CD4-positive, alpha-beta T cell treated with Interleukin-12 subunit alpha and Interleukin-12 subunit beta, for 1 hour (primary cell): ENCODE results near the gene SLCO2A1.
"Not testable (repeated sequence)": the region's sequence is repeated elsewhere in the genome, so short reads cannot be mapped to it uniquely, and the experiment has no call there.

Source experiments
- DNase-seq: peaks from one replicate; pipeline ENCODE4 v3.0.0-alpha.2; 2020

Gene SLCO2A1

DNA sequence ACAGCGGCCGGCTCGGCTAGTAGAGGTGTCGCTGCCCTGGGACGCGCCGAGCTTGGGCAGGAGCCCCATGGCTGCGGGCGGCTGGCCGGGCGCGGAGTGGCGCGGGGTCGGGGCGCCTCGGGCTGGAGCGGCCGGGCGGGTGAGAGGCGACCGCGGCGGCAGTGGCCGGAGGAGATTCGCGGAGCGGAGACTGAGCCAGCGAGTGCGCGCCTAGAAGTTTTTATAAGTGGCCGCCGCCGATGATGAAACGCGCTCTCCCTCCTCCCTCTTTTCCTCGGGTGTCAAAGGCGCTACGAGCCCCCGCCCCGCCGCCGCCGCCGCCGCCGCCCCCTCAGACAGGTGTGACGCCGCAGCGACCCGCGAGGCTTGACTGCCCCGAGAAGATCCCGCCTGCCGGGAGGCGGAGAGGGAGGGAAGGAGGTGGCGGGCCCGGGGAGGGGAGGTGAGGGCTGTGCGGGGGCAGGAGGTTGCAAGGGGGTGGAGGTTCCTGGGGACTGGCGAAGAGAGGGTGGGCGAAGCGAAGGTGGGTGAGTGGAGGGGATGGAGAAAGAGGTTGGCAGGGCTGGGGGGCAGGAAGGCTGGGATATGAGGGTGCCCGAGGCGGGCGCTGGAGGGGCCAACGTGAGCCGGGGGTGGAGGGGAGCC is at the start of gene SLCO2A1:
TSS of gene SLCO2A1 (minus strand) at position 192 of the 645 bp plus-strand sequence. CDS start at position 69, 123 bp downstream.
- no peak for DNase-seq

DNA sequence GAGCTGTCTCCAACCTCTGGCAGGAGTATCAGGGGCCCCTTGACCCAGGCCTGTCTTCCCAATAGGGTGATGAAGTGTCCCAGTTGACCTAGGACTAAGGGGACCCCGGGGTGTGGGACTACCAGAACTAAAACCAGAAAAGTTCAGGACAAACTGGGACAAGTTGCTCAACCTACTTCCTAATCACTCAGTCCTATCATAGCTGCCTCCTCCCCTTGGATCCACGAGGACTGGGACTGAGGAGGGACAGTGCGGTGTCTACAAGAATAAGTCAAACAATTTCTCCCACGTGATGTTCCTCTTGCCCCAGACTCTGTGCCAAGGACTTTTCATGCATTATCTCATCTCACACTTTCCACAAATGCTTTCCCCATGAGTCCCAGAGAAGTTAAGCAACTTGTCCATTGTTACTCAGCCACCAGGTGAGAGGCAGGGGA is 49.4 kb upstream of the SLCO2A1 start:
- DNase-seq = no peak

DNA sequence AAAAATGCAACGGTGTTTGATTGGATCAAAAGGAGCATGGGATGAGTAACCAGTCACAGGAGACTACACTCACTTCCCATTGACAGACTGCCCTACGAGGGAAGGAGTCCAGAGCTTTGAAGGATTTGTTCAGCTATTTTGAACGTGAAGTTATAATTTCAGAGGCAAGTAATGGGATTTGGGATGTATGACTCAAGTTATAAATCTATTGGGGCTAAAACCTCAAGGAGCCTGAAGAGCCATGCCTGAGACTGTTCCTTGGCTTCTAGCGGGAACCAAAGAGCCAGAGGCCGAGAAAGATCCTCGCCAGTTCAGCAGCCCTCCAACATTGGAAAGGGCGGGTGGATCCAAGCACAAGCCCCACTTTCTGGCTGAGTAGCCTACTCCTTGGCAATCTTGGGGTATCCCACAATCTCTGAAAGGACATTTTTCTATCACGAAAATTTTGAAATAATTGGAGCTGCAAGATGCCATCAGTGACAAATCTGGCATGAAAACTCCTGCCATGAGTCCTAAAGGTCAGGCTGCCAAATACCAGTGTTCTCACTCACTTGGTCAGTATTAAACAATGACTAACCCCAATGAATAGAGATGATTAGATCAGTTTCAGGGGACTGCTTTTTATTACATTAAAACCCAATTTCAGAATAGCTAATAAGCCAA is 48.6 kb upstream of the SLCO2A1 start:
- DNase-seq = no peak

DNA sequence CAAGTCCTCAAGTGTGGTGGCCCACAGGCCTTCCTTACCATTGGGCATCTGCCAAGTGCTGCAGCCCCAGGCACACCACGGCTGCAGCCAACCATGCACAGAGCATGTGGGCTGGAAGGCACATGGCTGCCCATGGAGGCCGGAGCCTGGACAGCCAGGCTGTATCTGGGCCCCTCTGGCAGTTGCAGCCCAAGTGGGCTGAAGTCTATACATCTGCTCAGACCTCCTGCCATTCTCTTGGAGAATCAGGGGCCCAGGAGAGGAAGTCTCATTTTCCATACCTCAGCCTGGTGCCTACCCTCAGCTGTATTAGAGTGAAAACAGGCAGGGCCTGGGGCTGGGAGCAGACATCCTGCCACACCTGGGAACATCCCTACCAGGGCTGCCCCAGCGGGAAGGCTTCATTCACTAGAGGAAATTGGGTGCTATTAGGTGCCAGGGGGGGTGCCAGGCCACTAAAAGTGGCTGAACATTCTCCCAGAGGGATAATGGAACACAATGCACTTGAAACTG is 48.0 kb upstream of the SLCO2A1 start:
- DNase-seq = no peak

DNA sequence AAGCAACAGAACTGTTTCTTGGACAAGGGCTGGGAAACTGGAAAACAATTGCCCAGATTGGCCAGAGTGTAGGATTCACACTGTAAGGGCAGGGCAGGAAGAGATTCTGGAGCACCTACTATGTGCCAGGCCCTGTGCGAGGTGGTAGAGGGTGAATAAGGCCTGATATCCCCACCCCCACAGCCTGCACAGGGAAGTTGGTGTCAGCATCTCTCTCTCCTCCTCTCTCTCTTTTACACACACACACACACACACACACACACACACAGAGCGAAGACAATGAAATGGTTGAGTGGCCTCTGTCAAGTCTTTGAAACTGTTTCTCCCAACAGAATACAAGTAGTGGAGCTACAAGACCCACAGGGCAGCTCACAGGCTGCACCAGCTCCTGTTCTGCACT is 47.1 kb upstream of the SLCO2A1 start:
- no peak for DNase-seq

DNA sequence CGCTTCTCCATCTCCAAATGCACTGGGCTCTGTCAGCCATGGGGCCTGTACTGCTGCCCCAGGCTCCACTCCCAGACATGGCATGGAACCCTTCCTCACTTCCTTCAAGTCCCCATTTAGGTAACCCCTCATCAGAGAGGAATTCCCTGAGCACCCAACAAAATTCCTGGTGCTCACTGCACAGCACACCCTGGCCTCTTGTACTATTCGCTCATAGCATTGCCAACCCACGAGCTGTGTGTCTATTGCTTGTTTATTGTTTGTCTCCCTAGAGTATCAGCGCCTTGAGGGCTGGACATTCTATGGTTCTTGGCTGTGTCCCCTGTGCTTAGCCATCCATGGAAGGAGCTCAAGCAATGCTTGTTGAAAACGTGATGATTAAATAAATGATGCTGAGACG is 46.1 kb upstream of the SLCO2A1 start:
- DNase-seq = no peak

DNA sequence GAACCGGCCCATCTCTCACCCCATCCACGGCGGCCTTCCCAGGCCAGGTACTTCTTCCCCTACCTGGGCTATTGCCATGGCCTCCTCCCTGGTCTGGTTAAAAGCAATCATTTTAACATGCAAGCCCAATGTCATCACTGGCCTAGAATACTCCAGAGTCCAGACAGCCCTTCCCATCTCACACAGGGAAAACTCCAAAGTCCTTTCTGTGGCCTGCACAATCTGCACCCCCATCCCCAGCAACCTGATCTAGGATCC is 45.8 kb upstream of the SLCO2A1 start:
- no peak for DNase-seq

DNA sequence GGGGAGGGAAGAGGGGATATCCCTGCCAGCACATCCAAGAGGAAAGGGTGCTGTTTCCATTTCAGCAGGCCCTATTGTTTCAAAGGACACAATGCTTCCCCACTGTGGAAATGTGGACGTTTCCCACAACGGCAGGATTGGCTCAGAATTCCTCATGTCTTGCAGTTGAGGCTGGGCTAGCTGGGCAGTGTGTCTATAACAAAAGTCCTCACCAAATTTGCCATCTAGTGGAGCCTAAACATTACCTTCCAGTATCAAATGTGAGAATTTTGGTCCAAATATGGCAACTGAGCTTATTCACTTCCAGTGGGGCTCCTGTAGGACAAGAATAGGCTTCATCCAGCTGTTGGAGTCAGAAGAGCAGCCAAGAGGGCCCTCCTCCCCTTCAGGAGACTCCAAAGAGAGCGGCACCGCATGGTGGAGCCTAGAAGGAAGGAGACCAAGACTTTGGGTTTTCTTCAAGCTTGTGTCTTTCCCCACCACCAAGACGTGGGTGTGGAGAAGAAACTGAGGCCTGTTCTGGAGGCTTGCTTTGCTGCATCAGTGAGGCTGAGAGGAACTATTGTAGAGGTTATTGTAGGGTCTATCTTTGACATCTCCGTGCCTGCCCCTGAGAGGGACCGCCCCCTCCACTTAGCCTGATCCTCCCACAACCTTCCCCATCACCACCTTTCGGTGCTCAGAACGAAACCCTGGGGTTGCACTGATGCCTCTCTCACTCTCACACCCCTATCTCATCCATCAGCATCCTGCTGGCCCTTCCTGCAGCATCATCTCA is 45.3 kb upstream of the SLCO2A1 start:
- no peak for DNase-seq

DNA sequence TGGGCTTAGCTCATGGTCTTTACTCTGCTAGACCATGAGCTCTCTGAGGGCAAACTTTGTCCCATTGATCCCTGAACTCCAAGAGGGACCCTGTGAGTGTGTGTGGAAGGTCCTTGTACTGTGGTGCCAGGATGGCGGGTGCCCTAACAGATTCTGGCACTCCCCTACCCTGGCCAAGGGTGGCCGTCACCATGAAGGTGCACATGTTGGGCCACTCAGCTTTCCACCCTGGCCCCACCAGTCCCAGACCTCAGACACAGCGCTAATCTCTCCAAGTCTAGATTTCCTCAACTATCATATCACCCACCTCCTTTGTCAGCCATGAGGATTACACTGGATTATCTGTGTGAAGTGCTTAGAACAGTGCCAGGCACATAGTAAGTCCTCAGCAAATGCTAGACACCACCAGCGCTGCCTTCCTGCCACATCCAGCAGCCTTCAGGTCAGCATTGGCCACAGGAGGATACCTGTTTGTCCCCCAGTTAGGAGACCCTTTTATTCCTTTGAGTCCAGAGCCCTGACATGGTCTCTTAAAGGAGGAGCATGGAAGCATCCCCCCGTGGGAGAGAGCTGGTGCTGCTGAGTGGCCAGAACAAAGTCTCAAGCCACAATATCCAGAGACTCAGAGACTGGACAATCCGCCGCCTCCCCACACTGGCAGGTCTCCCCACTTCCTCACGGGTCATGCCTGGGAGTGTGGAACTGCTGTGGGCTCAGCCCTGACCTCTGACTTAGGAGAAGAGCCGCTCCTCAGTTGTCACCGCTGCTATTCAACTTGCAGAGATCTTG is 44.5 kb upstream of the SLCO2A1 start:
- no peak for DNase-seq

DNA sequence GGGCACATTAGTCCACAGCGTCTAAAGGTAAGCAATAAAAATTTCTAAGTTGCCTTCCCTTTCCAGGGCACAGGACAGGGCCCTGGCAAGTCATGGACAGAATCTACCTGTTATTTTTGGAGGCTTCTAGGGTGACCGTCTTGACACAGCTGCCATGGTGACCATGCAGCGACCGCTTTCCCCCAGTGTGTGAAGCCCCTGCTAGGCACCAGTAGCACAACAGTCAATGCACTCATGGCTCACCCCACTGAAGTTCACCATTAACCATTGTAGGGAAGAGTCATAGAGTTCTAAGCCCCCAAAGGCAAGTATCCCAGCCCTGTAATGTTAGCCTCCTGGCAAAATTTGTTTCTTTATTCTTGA is 43.8 kb upstream of the SLCO2A1 start:
- DNase-seq = no peak

DNA sequence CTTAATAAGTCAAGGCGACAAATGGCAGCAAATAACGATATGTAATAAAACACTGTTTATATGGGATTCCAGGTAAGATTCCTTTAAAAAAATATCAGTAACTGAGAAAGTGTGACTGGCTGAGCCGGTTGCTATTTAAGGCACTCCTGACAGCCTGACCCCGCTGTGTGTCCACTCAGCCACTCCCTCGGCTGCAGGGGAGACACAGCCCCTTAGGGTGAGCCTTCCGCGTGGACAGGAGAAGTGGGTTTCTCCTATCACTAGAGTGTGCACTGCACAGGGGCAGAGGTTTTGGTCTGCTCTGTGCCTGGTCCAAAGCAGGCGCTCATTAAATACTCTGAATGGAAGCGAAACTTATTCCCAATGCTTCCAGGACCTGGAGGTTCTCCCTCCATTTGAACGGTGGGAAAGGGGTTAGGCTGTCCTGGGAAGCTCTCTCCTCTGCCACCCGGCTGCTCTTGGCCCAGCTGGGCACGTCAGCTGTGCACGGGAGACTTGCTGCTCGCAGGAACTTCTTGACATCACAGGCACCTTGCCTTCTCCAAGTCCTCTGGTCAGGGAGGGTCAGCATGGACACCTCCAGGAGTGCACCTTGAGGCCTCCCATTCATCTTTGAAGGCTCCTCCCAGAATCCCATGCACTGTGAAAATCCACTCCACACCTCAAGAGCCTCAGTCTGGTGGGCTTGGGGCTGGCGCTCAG is 43.3 kb upstream of the SLCO2A1 start:
- no peak for DNase-seq

DNA sequence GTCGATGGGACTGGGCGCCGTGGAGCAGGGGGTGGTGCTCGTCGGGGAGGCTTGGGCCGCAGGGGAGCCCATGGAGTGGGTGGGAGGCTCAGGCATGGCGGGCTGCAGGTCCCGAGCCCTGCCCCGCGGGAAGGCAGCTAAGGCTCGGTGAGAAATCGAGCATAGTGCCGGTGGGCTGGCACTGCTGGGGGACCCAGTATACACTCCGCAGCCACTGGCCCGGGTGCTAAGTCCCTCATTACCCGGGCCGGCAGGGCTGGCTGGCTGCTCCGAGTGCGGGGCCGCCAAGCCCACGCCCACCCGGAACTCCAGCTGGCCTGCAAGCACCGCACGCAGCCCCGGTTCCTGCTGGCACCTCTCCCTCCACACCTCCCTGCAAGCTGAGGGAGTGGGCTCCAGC is 40.6 kb upstream of the SLCO2A1 start:
- DNase-seq = not testable (repeated sequence)

DNA sequence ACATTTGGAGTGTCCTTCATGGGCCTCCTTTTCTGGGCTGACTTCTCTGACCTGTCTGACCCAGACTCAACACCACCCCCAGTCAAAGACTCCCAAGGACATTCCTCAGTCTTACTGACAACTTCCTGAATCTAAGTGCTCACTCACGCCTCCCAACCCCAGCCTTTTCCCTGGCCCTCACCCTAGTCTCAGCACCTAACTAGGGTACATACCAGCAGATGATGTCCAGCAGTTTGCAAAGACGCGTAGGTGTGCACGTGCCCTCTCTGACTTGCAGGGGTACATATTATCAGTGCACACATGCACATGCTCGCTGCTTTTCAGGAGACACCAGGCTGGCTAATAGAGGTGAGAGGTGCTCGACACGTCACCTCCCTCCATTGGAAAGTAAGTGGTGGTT is 38.7 kb upstream of the SLCO2A1 start:
- no peak for DNase-seq

DNA sequence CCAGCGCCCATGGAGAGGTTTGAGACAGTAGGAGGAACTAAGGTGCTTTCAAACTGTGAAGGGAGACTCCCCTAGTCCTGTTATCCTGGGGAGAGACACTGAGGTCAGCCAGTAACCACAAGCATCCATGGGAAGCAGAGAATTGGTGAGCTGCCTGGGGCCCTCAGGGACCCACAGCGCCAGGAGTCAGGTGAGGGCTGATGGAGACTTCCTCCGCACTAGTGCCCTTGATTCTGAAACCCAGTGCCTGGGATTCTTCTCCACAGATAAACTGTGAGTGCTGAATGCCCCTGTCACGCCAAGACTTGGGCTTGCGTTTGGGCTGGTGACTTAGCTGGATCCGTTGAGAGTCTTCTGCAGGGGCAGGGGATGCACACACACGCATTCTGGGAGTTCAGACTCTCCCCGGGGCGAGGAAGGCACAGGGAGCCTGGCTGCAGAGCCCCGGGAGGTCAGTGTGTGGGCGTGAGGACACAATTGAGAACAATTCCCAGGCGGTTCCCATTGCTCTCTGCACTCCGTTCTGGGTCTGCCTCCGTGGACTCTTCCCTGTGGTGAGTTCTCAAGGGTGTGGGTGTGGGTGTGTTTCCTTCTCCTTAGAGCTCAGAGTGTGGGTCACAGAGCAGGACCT is 37.9 kb upstream of the SLCO2A1 start:
- DNase-seq = no peak

DNA sequence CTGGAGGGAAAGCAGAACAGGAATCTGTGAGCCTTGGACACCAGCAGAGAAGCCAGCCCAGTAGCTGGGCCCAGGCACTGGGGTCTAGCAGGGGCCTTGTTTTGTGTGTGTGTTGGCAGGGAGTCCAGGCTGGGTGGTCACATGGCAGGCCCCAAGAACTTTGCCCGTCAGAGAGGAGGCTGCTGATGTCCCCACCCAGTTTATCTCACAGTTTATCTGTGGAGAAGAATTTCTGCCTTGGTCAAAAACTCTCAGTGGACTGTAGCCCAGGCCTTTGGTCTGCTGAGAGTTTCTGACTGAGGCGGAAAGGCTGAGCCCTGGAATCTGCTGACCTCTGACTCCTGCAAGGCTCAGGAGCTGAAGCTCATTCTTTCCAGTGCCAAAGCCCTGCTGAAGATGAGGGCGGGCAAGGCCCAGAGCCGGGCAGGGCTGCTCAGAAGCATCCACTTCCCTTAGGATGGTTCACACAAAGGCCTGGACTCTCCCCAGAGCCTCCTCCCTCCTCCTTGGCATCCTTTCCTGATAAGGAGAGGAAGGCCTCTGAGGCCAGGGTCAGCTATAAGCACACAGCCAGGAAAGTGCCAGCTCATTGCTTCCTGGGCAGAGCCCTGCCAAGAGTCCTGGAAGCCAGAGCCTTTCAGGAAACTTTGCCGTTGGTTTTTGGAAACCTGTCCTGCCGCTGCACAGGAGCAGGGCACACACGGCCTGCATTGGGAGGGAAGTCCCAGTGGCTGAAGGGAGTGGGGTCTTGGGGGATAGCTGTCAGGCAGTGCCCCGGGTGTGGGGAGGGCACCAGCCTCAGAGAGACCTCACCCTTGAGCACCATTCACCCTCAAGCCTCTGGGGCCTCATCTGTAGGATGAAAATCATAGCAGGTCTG is 37.2 kb upstream of the SLCO2A1 start:
- no peak for DNase-seq

DNA sequence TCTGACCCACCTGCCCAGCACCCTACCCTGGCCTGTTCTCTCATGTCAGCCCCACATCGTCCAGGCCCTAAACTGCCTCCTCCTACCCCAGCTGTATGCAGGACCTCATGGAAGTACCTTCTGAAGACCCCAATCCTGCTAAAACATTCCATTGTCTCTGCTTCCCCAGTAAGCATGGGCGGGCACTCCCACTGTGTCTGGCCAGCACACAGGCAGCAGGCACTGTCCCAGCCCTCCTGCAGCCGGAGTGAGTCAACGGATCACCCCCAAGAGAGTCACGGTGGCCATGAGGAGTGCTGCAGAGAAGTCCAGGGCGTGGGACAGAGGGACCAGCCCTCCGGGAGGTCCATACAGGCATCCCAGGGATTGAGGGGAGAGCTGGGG is 36.4 kb upstream of the SLCO2A1 start:
- no peak for DNase-seq

DNA sequence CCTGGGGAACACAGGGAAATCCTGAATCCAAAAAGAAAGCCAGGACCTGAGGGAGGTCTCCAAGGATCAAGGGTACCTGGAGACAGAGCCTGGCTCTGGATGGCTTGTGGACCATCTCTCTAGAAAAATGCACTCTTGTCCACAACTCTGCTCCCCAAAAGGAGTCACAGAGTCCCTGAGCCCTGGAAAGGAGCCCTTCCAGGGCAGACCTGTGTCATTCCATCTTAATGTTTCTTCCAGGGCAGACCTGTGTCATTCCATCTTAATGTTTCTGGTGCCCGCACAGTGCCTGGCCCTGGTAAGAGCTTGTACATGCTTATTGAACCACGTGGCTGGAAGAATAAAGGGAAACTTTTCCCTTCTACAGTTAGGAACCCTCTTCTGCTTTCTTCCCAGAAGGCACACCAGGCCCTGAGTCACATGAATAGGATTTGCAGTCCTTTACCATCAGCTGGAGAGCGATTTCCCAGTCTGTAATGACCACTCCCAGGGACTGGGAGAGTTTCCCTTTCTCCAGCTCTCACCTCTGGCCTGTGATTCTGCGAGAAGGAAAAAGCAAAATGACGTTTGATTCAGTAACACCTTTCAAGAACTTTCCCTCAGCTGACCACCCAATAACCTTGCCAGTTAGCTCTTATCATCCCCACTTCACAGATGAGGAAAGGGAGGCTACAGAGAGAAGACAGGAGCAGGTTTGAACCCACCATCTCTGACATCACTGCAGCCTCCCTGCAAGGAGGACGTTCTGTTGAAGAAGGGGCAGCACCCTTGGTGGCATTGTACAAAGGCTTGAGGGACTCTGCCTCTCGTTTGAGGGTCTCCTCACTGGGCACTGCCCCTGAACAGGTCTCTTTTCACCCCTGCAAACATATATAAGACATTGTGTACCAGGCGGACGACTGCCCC is 35.8 kb upstream of the SLCO2A1 start:
- no peak for DNase-seq

DNA sequence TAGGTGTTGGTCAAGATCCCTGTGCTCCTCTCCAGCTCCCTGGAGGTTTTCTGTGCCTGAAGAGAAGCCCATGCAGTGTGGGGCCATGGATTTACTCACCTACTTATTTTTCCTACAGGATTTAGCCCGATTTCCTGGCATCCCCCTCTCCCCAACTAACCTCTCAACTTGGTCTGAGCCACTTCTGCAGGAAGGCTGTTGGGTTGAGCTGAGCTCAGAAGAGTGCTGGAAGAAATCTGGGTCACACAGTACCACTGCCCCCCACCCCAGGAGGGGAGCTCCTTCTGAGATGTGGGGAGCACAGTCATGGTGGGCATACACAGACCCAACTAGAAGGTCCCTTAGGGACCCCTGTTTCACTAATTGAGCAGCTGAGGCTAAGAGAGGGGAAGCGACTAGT is 34.4 kb upstream of the SLCO2A1 start:
- DNase-seq = no peak

DNA sequence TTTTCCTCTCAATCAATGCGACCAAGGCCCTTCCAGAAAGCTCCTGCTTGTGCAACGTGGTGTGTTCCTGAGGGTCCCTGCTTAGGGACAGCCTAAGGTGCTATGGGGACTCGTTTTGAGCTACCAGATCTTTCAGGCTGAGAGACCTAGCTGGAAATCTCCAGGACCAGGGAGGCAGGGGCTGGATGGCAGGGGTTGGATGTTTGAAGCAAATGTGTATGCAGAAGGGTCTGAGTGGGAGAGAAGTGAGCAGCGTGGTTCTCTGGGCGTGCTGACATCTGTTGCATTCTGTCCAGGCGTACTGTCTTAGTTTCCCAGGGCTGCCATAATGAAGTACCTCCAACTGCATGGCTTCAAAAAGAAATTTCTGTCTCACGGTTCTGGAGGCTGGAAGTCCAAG is 31.7 kb upstream of the SLCO2A1 start:
- no peak for DNase-seq
